ENCODE data around the gene HBA2. TPM values are rescaled to one million over a fixed set of nuclear protein-coding genes. Genes with fewer than 3 reads are reported as not detected.

Gene HBA2
- total RNA-seq, 1 experiment from 2014 or later: not detected

- Histone ChIP-seq H2AK5ac (ENCODE audit: insufficient read length, low read length) (no peak overlapping the region), H3K27ac (ENCODE audit: insufficient read length, low read depth, low read length) (no peak overlapping the region), H4K20me1 (ENCODE audit: control insufficient read depth, insufficient read depth, insufficient read length) (no peaks in the 10 kb centered on the region), H3K23me2 (ENCODE audit: insufficient read length, low read depth, low read length, poor library complexity, severe bottlenecking) (no peaks in the 10 kb centered on the region), H3K23ac (ENCODE audit: insufficient read length, low read depth, low read length) (no peak overlapping the region), H2AFZ (ENCODE audit: low read length) (no peak overlapping the region), H3K9me3 (ENCODE audit: control insufficient read depth, low read depth, low read length) (no peaks in the 10 kb centered on the region), H3K4me1 (ENCODE audit: insufficient read depth, low read length) (no peaks in the 10 kb centered on the region), H4K5ac (ENCODE audit: insufficient read length, low read depth, low read length) (no peak overlapping the region), H3K4me2 (ENCODE audit: insufficient read depth, insufficient read length, low read length) (peak overlapping the region; percentile 43), H2BK15ac (ENCODE audit: low read depth, low read length) (no peak overlapping the region), H3K4ac (ENCODE audit: low read depth, low read length) (no peak overlapping the region), H3K56ac (ENCODE audit: insufficient read length, low read depth, low read length) (no peak overlapping the region), H3K27me3 (ENCODE audit: insufficient read depth, low read length) (no peaks in the 10 kb centered on the region), H3K14ac (ENCODE audit: insufficient read depth, low read length) (peak overlapping the region; percentile 80; the same call in 1 of the 2 replicates), H3K79me2 (ENCODE audit: insufficient read depth, low read length) (no peaks in the 10 kb centered on the region), H2BK5ac (ENCODE audit: insufficient read length, low read length) (no peak overlapping the region), H3K18ac (ENCODE audit: insufficient read length, low read depth, low read length) (peak overlapping the region; percentile 75), H3K79me1 (ENCODE audit: insufficient read depth, low read depth, low read length, poor library complexity, severe bottlenecking) (no peaks in the 10 kb centered on the region), H2BK12ac (ENCODE audit: insufficient read length, low read depth, low read length) (no peak overlapping the region), H3K9ac (ENCODE audit: extremely low read depth, insufficient read length, low read length) (peak overlapping the region; percentile 31), H3T11ph (ENCODE audit: low read length) (no peak overlapping the region), H2BK120ac (ENCODE audit: low read depth, low read length, poor library complexity, severe bottlenecking) (no peak overlapping the region), H4K91ac (ENCODE audit: insufficient read length, low read depth, low read length) (no peak overlapping the region), H2BK20ac (ENCODE audit: low read depth, low read length, poor library complexity, severe bottlenecking) (peak overlapping the region; percentile 3), H4K8ac (replicated peaks; ENCODE audit: insufficient read length, low read depth, low read length) (no peak overlapping the region)
- H3K36me3 Mint-ChIP-seq (ENCODE audit: insufficient read depth in 1 of 3, low read depth in 3 of 3): peaks cover 0 to 2% (median 0%) of the 10 kb centered on the region in 3 experiments; a peak in 1 of 7 replicates
- H3K9me3 Mint-ChIP-seq: no peaks in the 10 kb centered on the region
- peak overlapping the region; percentile 79 to 87 for H3K4me3 Mint-ChIP-seq
- peak overlapping the region in 2 of 3 experiments; percentile 70 to 83; a peak in 1 of 7 replicates for H3K27ac Mint-ChIP-seq
- no peak for TF ChIP-seq CTCF (conservative IDR thresholded peaks at IDR 0.05)
- peaks cover 0 to 2% of the 10 kb centered on the region in 2 experiments; a peak in 2 of 4 replicates for H3K4me1 Mint-ChIP-seq
- H3K27me3 Mint-ChIP-seq (ENCODE audit: low read depth): peaks cover 10% of the 10 kb centered on the region
- WGBS (ENCODE audit: extremely low coverage, insufficient read length, low lambda C conversion rate): no CpG with 5 or more reads among the region's 30 CpGs
- peak; percentile 36 for DNase-seq
Measured at GRCh38 chr16:138049-138417, 34.6 kb upstream of the HBA2 start.
